NCI-H345 (cell line): ENCODE data around the gene ATG16L1.

Experiments
- DNase-seq: peaks from one replicate; lab custom pipeline; 2025; lab: John Stamatoyannopoulos, UW

ATG16L1 gene

GRCh38 chr2:233251306-233252116 is at the start of gene ATG16L1:
ATG16L1 (plus strand) TSS chr2:233251673; CDS start chr2:233251828, 155 bp downstream.
- DNase-seq, result peak; percentile 98

- no peak for DNase-seq
Observed at GRCh38 chr2:233202531-233202944, 48.9 kb upstream of the ATG16L1 start.

GRCh38 chr2:233203060-233203459 is 48.4 kb upstream of the ATG16L1 start:
- DNase-seq, result no peak

GRCh38 chr2:233204286-233204936 is 47.1 kb upstream of the ATG16L1 start:
- no peak for DNase-seq

- DNase-seq, result no peak
Observed at GRCh38 chr2:233208382-233209116, 42.9 kb upstream of the ATG16L1 start.

GRCh38 chr2:233209117-233209532 is 42.3 kb upstream of the ATG16L1 start:
- no peak for DNase-seq

GRCh38 chr2:233209533-233210171 is 41.8 kb upstream of the ATG16L1 start:
- DNase-seq, result peak; percentile 24

- DNase-seq, result no peak
Observed at GRCh38 chr2:233210281-233210680, 41.2 kb upstream of the ATG16L1 start.

- DNase-seq, result no peak
Observed at GRCh38 chr2:233210843-233211547, 40.5 kb upstream of the ATG16L1 start.

GRCh38 chr2:233211548-233211895 is 40.0 kb upstream of the ATG16L1 start:
- DNase-seq, result no peak

- DNase-seq, result no peak
Observed at GRCh38 chr2:233213011-233213410, 38.5 kb upstream of the ATG16L1 start.

GRCh38 chr2:233213975-233214374 is 37.5 kb upstream of the ATG16L1 start:
- no peak for DNase-seq

- no peak for DNase-seq
Observed at GRCh38 chr2:233217892-233218377, 33.5 kb upstream of the ATG16L1 start.

- DNase-seq, result no peak
Observed at GRCh38 chr2:233218836-233219235, 32.6 kb upstream of the ATG16L1 start.

GRCh38 chr2:233219848-233220247 is 31.6 kb upstream of the ATG16L1 start:
- DNase-seq, result no peak

GRCh38 chr2:233221378-233222063 is 30.0 kb upstream of the ATG16L1 start:
- no peak for DNase-seq

- no peak for DNase-seq
Observed at GRCh38 chr2:233223059-233223894, 28.2 kb upstream of the ATG16L1 start.

GRCh38 chr2:233225230-233226068 is 26.0 kb upstream of the ATG16L1 start:
- DNase-seq, result no peak

- DNase-seq, result no peak
Observed at GRCh38 chr2:233226511-233227031, 24.9 kb upstream of the ATG16L1 start.
